Measurements from ENCODE around the gene GRXCR2. TPM values are rescaled to one million over a fixed set of nuclear protein-coding genes. Genes with fewer than 3 reads are reported as not detected.

Gene GRXCR2
- total RNA-seq, 4 donors from 2014 or later: not detected

DNA sequence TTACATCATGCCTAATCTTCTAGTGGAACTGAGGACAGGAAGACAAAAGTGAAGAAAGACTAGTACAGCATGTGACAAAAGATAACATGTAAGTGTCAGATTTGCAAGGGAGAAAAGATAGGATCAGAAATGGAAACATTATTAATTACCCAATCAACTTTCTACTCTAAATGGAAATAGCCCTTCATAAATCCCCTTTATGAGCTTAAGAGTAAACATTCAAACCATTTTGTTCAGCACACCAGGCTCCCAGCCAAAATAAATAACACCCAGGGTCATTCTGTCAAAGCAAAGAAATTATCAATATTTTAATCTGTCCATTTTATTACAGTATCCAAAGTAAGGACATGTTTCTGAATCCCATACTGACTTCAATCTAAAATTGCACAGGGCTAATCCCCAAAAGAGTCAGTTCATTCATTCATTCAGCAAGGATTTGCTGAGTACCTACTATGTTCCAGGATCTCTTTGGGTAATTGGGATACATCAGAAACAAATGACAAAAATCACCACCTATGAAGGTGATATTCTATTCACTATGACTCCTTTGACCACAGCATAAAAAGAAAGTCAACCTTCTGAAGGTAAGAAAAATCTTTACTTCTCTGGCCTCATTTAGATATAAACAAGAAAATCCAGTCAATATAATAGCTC lies 43.0 kb downstream of the GRXCR2 start:
- no peak for DNase-seq (ENCODE audit: extremely low spot score)
- Histone ChIP-seq H3K36me3 (no peaks in the 10 kb centered on the region), H3K9me3 (no peaks in the 10 kb centered on the region), H3K27me3 (no peaks in the 10 kb centered on the region), H3K4me3 (no peak overlapping the region), H3K4me1 (peaks cover 21 to 48% (median 38%) of the 10 kb centered on the region in 4 donors), H3K27ac (replicated peaks in 1 of 4) (peak overlapping the region in 3 of 4 donors; percentile 28 to 53 (median 48))
- TF ChIP-seq EP300 (IDR thresholded peaks at IDR 0.05) (no peak), POLR2A (IDR thresholded peaks at IDR 0.05; ENCODE audit: low read depth) (no peak)
- intact Hi-C loops (cut with DNase I): loop anchor here (10.0 kb wide), 2 partner anchors 145 to 215 kb away; no protein-coding TSS in a partner anchor

DNA sequence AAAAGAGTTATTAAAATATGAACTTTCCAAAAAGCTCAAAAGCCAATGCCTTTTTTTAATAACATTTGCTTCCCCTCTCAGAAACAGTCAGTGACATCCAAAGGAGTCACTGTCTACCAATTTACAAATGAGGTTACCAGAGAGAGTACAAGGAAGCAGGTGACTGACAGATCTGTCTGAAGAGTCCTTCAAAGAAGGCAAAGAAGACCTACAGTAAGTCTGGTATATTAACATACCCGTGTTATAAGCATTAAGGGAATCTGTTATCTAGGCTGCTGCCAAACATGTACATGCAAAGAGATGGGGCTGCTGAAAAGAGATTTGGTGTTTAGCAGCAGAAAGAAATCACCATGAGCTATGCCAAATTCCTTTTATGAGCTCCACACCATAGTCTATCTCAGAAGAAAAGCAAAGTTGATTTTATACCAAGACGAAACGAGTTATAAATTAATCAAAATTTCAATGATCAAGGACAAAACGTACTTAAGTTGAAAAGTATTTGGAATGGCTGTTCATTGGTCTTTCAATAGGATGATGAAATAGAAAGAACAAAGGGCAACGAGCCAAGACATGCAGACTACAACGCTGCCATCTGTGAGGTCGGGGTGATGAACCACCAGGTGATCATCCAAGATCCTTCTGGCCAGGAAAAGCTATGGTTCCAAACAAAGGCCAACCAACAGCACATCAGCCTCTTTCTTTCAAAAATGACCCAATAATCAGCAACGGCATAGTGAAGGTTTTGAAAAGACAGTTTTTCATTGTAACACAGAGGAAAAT lies 45.7 kb downstream of the GRXCR2 start:
- WGBS: 82% methylated on average over 8 of the region's 8 CpGs
- intact Hi-C loops (cut with DNase I): loop anchor here (10.0 kb wide), 2 partner anchors 142 to 218 kb away; no protein-coding TSS in a partner anchor
- TF ChIP-seq EP300 (IDR thresholded peaks at IDR 0.05) (no peak), POLR2AphosphoS5 (IDR thresholded peaks at IDR 0.05) (no peak), POLR2A (IDR thresholded peaks at IDR 0.05; ENCODE audit: low read depth) (no peak)
- TF ChIP-seq, protein P1, sequence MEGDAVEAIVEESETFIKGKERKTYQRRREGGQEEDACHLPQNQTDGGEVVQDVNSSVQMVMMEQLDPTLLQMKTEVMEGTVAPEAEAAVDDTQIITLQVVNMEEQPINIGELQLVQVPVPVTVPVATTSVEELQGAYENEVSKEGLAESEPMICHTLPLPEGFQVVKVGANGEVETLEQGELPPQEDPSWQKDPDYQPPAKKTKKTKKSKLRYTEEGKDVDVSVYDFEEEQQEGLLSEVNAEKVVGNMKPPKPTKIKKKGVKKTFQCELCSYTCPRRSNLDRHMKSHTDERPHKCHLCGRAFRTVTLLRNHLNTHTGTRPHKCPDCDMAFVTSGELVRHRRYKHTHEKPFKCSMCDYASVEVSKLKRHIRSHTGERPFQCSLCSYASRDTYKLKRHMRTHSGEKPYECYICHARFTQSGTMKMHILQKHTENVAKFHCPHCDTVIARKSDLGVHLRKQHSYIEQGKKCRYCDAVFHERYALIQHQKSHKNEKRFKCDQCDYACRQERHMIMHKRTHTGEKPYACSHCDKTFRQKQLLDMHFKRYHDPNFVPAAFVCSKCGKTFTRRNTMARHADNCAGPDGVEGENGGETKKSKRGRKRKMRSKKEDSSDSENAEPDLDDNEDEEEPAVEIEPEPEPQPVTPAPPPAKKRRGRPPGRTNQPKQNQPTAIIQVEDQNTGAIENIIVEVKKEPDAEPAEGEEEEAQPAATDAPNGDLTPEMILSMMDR (IDR thresholded peaks at IDR 0.05): no peak
- Histone ChIP-seq H3K36me3 (no peaks in the 10 kb centered on the region), H3K27ac (replicated peaks in 1 of 4) (no peak overlapping the region), H3K4me3 (no peak overlapping the region), H3K27me3 (no peaks in the 10 kb centered on the region), H3K9me3 (no peaks in the 10 kb centered on the region), H3K4me1 (peaks cover 10 to 27% (median 24%) of the 10 kb centered on the region in 4 donors)
- peak; percentile 26 for DNase-seq (ENCODE audit: extremely low spot score)

DNA sequence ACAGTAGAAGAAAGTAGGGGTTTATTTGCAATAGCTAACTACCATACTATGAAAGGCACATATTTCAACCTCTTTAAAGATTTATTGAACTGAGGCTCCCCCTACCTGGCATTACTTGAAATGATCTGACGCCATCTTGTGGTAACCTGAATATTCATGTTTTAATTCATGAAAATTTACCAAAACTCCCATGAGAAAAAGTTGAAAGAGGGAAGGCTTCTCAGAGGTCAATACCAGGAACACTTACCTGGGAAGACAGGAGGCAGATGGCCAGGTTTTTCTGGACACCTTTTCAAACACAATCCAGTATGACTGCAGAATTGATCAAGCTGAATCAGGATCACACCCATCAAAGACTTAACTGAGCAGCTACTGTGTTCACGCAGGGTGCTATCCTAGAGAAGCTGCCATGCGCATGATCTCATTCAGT lies 47.0 kb downstream of the GRXCR2 start:
- peak; percentile 53 for DNase-seq (ENCODE audit: extremely low spot score)
- intact Hi-C loops (cut with DNase I): loop anchor here (10.0 kb wide), 2 partner anchors 141 to 219 kb away; no protein-coding TSS in a partner anchor
- TF ChIP-seq POLR2AphosphoS5 (IDR thresholded peaks at IDR 0.05) (no peak), POLR2A (IDR thresholded peaks at IDR 0.05; ENCODE audit: low read depth) (no peak), EP300 (IDR thresholded peaks at IDR 0.05) (no peak)
- TF ChIP-seq, protein P1 (IDR thresholded peaks at IDR 0.05): peak; percentile 61 to 69 (median 61)
- Histone ChIP-seq H3K9me3 (no peaks in the 10 kb centered on the region), H3K27ac (replicated peaks in 1 of 4) (no peak overlapping the region), H3K4me1 (peaks cover 10 to 16% (median 14%) of the 10 kb centered on the region in 4 donors), H3K4me3 (no peak overlapping the region), H3K27me3 (no peaks in the 10 kb centered on the region), H3K36me3 (no peaks in the 10 kb centered on the region)
- WGBS: 64% methylated on average over 3 of the region's 3 CpGs

DNA sequence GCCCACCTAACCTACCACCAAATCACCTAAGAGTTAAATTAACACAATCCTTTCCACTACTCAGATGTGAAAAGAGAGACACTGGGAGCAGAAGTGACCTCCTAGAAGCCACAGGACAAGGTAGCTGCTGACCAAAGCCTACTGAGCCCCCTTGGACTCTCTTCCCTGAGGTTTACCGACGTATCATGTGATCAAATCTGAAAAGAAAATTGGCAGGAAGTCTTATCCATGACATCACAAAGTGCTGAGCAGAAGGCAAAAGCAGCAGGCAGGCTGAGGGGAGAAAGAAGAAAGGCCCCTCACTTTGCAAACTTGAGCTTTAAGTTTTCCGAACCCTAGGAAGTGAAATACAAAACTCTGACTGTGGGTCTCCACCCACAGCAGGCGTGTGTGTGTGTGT lies 48.8 kb downstream of the GRXCR2 start:
- Histone ChIP-seq H3K4me3 (no peak overlapping the region), H3K27me3 (no peaks in the 10 kb centered on the region), H3K27ac (replicated peaks in 1 of 4) (no peak overlapping the region), H3K4me1 (no peaks in the 10 kb centered on the region), H3K36me3 (peaks cover 0 to 3% (median 0%) of the 10 kb centered on the region in 4 donors), H3K9me3 (no peaks in the 10 kb centered on the region)
- intact Hi-C loops (cut with DNase I): loop anchor here (10.0 kb wide), 2 partner anchors 139 to 221 kb away; no protein-coding TSS in a partner anchor
- no peak for TF ChIP-seq POLR2AphosphoS5 (IDR thresholded peaks at IDR 0.05)
- TF ChIP-seq EP300 (IDR thresholded peaks at IDR 0.05): no peak
- no peak for TF ChIP-seq POLR2A (IDR thresholded peaks at IDR 0.05; ENCODE audit: low read depth)
- TF ChIP-seq, protein P1 (IDR thresholded peaks at IDR 0.05): no peak
- peak; percentile 17 for DNase-seq (ENCODE audit: extremely low spot score)
- WGBS: 57% methylated on average over 4 of the region's 4 CpGs

DNA sequence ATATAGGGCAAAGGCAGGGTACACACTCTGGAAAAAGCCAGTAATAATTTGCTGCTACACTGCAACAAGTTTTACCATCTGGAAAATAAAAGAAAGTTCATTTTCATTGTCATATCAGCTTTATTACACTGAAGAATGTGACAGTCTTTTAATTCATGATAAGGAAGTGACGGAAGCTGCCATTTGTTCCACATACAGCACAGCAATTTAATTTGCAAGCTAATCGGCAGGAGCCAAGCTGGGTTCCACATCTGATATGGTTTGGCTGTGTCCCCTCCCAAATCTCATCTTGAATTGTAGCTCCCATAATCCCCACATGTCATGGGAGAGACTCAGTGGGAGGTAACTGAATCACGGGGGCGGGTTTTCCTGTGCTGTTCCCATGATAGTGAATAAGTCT lies 54.2 kb downstream of the GRXCR2 start:
- Histone ChIP-seq H3K36me3 (peaks cover 3 to 43% (median 11%) of the 10 kb centered on the region in 4 donors), H3K4me3 (no peak overlapping the region), H3K27ac (replicated peaks in 1 of 4) (no peak overlapping the region), H3K27me3 (no peaks in the 10 kb centered on the region), H3K9me3 (no peaks in the 10 kb centered on the region), H3K4me1 (no peaks in the 10 kb centered on the region)
- TF ChIP-seq EP300 (IDR thresholded peaks at IDR 0.05) (no peak), POLR2AphosphoS5 (IDR thresholded peaks at IDR 0.05) (no peak), POLR2A (IDR thresholded peaks at IDR 0.05; ENCODE audit: low read depth) (no peak)
- TF ChIP-seq, protein P1 (IDR thresholded peaks at IDR 0.05): no peak
- peak; percentile 12 for DNase-seq (ENCODE audit: extremely low spot score)
- intact Hi-C loops (cut with DNase I): no loop called here
- WGBS: 86% methylated on average over 4 of the region's 4 CpGs

Data from esophagus muscularis mucosa (tissue), 4 donors.